NCI-H345 treated with DMSO at 0.1 percent for 48 hours (cell line): ENCODE results near the gene LIX1L.

ENCODE experiments used
- DNase-seq: peaks from one replicate; lab custom pipeline; 2025; ENCODE audit not compliant: unreplicated experiment; lab: John Stamatoyannopoulos, UW

The LIX1L gene

GRCh38 chr1:145957443-145958319 lies at the start of gene LIX1L:
LIX1L (minus strand) TSS chr1:145958017; CDS start chr1:145957927, 90 bp downstream.
- peak; percentile 100 for DNase-seq

- DNase-seq = no peak
These were observed 43.9 kb upstream of the LIX1L start for GRCh38 chr1:146001709-146002108.

- DNase-seq = peak; percentile 98
These were observed 41.7 kb upstream of the LIX1L start for GRCh38 chr1:145999321-146000024.

- peak; percentile 57 for DNase-seq
These were observed 39.9 kb upstream of the LIX1L start for GRCh38 chr1:145997718-145998023.

GRCh38 chr1:145997016-145997717 lies 39.4 kb upstream of the LIX1L start:
- peak; percentile 63 for DNase-seq

GRCh38 chr1:145996433-145997015 lies 38.7 kb upstream of the LIX1L start, which contains the start of gene TXNIP:
TXNIP (minus strand) TSS chr1:145996579; CDS start chr1:145996266, 313 bp downstream.
- DNase-seq = peak; percentile 100

- DNase-seq = peak; percentile 85
These were observed 38.2 kb upstream of the LIX1L start for GRCh38 chr1:145995964-145996432.

GRCh38 chr1:145995148-145995881 lies 37.5 kb upstream of the LIX1L start:
- DNase-seq = no peak

- no peak for DNase-seq
These were observed 36.7 kb upstream of the LIX1L start for GRCh38 chr1:145994391-145995120.

GRCh38 chr1:145993618-145994390 lies 36.0 kb upstream of the LIX1L start:
- no peak for DNase-seq

- no peak for DNase-seq
These were observed 35.3 kb upstream of the LIX1L start for GRCh38 chr1:145992958-145993617.

GRCh38 chr1:145992502-145992936 lies 34.7 kb upstream of the LIX1L start:
- no peak for DNase-seq

- peak; percentile 44 for DNase-seq
These were observed 34.1 kb upstream of the LIX1L start for GRCh38 chr1:145991735-145992412.

- no peak for DNase-seq
These were observed 32.5 kb upstream of the LIX1L start for GRCh38 chr1:145990249-145990855.

GRCh38 chr1:145988773-145989172 lies 31.0 kb upstream of the LIX1L start:
- no peak for DNase-seq

GRCh38 chr1:145987926-145988325 lies 30.1 kb upstream of the LIX1L start:
- no peak for DNase-seq

- no peak for DNase-seq
These were observed 28.7 kb upstream of the LIX1L start for GRCh38 chr1:145986551-145986950.
